Esophagus squamous epithelium (tissue), 4 donors: ENCODE measurements around the gene SPARCL1.

Experiments used
- CTCF ChIP-seq, 6 experiments: fragments of 450-650 bp in 4 of 6; fragments of 200-600 bp in 2 of 6; sonication (generic) in 2 of 6; IDR thresholded peaks; one replicate each; pipeline ENCODE4 v1.5.1; 2016 to 2019; ENCODE audit warnings: antibody characterized with exemption in 6 of 6, mild to moderate bottlenecking in 4 of 6, moderate library complexity in 4 of 6
- POLR2A ChIP-seq, 4 donors: fragments of 450-650 bp; IDR thresholded peaks; one replicate each; pipeline ENCODE4 v1.6.1; 2017; ENCODE audit warnings: antibody characterized with exemption in 4 of 4, mild to moderate bottlenecking in 4 of 4, moderate library complexity in 3 of 4

DNA sequence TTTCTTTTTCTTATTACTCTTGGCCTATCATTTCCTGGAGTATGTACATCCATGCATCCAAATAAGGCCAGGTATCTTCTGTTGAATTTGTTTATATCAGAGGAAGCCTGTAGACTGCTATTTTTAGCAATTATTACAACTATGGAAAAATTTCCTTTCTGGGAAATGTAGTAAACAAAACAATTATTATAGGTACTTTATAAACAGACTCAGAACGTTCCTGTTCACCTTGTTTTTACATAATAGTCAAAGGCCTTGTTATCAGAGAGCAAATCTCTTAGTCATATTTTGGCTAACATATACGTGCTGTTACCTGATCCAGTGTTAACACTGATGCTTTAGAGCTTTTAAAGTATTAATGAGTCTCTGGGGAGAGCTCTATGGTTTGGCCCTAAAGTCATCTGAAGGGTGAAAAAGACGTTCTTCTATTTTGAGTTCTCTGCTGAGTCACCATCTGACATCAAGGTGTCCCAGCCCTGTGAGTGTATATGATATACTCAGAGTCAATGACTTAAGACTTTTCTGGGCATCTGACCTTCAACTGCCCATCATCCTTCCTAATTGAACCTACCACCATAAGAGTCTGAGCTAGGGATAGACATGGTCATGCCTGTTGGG, 7.3 kb downstream of the SPARCL1 start:
- TF ChIP-seq POLR2A (IDR thresholded peaks at IDR 0.05) (no peak), CTCF (IDR thresholded peaks at IDR 0.05) (no peak)
